Measurements from ENCODE around the gene CARD11.

Gene CARD11

DNA sequence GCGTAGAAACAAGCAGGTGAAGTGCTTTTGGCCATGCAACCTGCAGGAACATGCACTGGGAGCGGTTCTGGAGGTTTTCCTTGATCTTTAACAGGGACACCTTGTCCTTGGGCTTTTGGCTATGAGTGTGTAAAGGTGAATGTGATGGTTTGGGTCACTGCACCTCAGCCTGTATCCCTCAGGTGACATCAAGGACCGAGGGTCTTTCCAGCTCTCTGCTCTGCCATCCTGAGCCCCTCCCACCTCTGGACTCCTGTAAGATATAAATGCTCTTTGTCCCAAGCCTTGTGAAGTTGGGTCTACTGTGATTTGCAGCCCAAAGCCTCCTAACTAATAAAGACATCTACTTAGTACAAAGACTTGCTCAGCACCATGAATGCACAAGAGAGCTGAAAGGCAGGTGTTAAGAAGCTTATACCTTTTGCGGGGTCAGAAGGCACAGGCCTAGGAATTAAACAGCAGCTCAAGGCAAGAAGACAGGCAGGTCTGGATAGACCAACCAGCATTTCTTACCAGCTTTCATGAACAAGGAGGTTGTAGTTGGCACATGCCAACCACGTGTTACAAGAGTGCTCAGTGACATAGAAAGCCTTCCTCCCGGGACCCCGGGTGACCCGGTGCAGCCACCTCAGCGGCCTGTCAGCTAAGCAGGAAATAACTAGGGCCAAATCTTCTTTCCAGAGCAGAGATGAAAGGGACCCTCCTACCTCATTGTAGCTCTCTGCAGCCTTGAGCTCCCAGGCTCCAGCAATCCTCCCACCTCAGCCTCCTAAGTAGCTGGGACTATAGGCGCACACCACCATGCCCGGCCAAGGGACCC, 89.9 kb downstream of the CARD11 start:
- TF ChIP-seq, protein P1, sequence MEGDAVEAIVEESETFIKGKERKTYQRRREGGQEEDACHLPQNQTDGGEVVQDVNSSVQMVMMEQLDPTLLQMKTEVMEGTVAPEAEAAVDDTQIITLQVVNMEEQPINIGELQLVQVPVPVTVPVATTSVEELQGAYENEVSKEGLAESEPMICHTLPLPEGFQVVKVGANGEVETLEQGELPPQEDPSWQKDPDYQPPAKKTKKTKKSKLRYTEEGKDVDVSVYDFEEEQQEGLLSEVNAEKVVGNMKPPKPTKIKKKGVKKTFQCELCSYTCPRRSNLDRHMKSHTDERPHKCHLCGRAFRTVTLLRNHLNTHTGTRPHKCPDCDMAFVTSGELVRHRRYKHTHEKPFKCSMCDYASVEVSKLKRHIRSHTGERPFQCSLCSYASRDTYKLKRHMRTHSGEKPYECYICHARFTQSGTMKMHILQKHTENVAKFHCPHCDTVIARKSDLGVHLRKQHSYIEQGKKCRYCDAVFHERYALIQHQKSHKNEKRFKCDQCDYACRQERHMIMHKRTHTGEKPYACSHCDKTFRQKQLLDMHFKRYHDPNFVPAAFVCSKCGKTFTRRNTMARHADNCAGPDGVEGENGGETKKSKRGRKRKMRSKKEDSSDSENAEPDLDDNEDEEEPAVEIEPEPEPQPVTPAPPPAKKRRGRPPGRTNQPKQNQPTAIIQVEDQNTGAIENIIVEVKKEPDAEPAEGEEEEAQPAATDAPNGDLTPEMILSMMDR (conservative IDR thresholded peaks at IDR 0.05; ENCODE audit: control insufficient read depth, insufficient read depth, low read depth, low read length) = no peak
- no peak overlapping the region for H3K4me3 ChIP-seq (ENCODE audit: control insufficient read depth, low read depth, low read length)
- no peak for DNase-seq (ENCODE audit: low read depth)

DNA sequence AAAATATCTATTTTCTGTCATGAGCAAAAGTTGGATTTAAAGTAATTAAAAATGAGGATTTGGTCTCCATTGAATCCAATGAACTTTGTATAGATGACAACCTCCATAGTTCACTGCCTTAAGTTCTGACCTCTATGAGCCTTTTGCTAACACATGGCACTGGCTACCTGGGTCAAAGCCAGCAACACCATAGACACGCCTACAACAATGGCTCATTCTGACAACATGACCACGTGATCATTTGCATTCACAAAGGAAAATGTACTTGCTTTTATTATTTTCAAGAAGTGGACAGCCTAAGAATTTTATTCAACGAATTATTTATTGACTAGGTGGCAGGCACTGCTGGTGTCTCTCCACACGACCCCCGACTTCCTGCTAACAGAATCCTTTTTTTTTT, 90.6 kb downstream of the CARD11 start:
- TF ChIP-seq, protein P1 (conservative IDR thresholded peaks at IDR 0.05; ENCODE audit: control insufficient read depth, insufficient read depth, low read depth, low read length) = no peak
- H3K4me3 ChIP-seq (ENCODE audit: control insufficient read depth, low read depth, low read length) = no peak overlapping the region
- DNase-seq (ENCODE audit: low read depth) = peak; percentile 30

DNA sequence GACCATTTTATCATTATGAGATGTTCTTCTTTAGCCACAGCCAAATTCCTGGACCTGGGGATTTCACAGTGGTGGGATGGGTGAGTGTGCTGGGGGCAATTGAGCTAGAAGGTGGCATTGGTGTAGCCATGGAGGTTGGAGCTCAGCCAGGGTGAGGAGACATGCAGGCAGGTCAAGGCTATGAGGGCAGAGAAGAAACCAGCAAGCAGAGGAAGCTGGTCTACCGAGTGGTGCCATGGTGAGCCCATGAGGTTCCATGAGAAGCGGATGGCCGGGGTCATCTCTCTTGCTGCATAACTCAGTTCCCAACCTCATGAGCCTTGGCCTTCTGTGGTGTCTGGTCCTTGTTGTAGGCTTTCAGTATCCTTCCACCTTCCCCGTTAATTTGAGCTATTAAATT, 91.4 kb downstream of the CARD11 start:
- DNase-seq (ENCODE audit: low read depth) = no peak
- H3K4me3 ChIP-seq (ENCODE audit: control insufficient read depth, low read depth, low read length) = no peak overlapping the region
- TF ChIP-seq, protein P1 (conservative IDR thresholded peaks at IDR 0.05; ENCODE audit: control insufficient read depth, insufficient read depth, low read depth, low read length) = no peak

DNA sequence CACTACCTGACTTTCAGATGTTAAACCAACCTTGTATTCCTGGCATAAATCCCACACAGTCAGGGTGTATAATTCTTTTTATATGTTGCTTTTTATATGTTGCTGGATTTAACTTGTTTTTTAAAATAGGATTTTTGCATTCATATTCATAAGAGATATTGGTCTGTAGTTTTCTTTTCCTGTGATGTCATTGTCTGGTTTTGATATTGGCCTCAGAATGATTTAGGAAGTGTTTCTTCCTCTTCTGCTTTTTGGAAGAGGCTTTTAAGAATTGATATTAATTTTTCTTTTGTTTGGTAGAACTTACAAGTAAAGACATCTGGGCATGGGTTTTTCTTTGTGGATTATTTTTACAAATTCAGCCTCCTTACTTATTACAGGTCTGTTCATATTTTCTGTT, 93.1 kb downstream of the CARD11 start:
- TF ChIP-seq, protein P1 (conservative IDR thresholded peaks at IDR 0.05; ENCODE audit: control insufficient read depth, insufficient read depth, low read depth, low read length) = no peak
- no peak overlapping the region for H3K4me3 ChIP-seq (ENCODE audit: control insufficient read depth, low read depth, low read length)
- no peak for DNase-seq (ENCODE audit: low read depth)

DNA sequence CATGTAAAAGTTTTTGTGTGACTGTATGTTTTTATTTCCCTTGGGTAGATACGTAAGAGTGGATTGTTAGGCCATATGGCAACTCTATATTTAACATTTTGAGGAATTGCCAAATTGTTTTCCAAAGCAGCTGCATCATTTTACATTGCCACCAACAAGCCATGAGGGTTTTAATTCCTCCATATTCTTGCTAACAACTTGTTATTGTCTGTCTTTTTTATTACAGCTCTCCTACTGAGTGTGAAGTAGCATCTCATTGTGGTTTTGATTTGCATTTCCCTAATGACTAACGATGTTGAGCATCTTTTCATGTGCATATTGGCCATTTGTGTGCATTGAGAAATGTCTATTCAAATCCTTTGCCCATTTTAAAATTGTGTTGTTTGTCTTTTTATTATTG, 94.9 kb downstream of the CARD11 start:
- TF ChIP-seq, protein P1 (conservative IDR thresholded peaks at IDR 0.05; ENCODE audit: control insufficient read depth, insufficient read depth, low read depth, low read length) = no peak
- DNase-seq (ENCODE audit: low read depth) = no peak
- H3K4me3 ChIP-seq (ENCODE audit: control insufficient read depth, low read depth, low read length) = no peak overlapping the region

DNA sequence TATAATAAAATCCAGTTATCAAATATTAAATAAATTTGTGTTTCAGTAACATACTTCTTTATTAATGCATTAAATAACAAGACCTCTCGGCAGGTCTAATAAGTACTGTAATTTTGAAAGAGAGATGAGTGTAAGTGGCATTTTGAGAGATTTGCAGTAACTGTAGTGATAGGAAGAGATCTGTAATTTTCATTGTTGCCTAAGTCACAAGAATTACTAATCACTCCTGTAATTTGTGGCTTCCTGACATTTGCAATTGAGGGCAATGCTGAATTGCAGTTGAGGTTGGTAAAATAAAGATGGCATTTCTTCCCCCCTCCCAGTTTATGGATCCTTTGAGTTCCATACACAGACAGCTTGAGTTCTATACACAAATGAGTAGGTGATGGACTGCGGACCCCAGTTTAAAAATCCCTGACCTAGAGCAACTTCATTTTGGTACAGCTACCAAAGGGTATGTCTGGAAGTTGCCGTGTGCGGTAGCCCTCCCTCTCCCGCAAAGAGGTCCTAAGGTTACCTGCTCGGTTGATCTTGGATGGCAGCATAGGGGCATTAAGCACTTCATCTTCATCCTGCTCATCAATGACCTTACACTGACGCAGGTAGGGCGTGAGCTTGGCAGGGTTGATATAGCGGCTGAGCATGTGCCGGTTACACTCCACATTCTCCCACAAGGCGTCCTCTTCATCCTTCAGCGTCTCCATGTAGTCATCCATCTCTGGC, 96.4 kb downstream of the CARD11 start:
- no peak overlapping the region for H3K4me3 ChIP-seq (ENCODE audit: control insufficient read depth, low read depth, low read length)
- no peak for DNase-seq (ENCODE audit: low read depth)
- TF ChIP-seq, protein P1 (conservative IDR thresholded peaks at IDR 0.05; ENCODE audit: control insufficient read depth, insufficient read depth, low read depth, low read length) = no peak
